ENCODE results near the gene PLEKHA1.

The PLEKHA1 gene

GRCh38 chr10:122462533-122463465 is 88.3 kb downstream of the PLEKHA1 start:
- DNase-seq = no peak

- no peak for DNase-seq
These were observed 89.2 kb downstream of the PLEKHA1 start for GRCh38 chr10:122463466-122464249.

GRCh38 chr10:122464250-122464510 is 89.7 kb downstream of the PLEKHA1 start:
- no peak for DNase-seq

- no peak for DNase-seq
These were observed 90.1 kb downstream of the PLEKHA1 start for GRCh38 chr10:122464586-122464985.

GRCh38 chr10:122465401-122466040 is 91.0 kb downstream of the PLEKHA1 start:
- DNase-seq = no peak

GRCh38 chr10:122466951-122467381 is 92.5 kb downstream of the PLEKHA1 start:
- no peak for DNase-seq

- DNase-seq = no peak
These were observed 93.2 kb downstream of the PLEKHA1 start for GRCh38 chr10:122467701-122468100.

- no peak for DNase-seq
These were observed 93.9 kb downstream of the PLEKHA1 start for GRCh38 chr10:122468307-122468925.

- DNase-seq = no peak
These were observed 94.6 kb downstream of the PLEKHA1 start for GRCh38 chr10:122468926-122469781.

- no peak for DNase-seq
These were observed 95.3 kb downstream of the PLEKHA1 start for GRCh38 chr10:122469848-122470247.

GRCh38 chr10:122471531-122472177 is 97.1 kb downstream of the PLEKHA1 start:
- no peak for DNase-seq

- no peak for DNase-seq
These were observed 98.6 kb downstream of the PLEKHA1 start for GRCh38 chr10:122473116-122473515.

GRCh38 chr10:122474131-122474818 is 99.8 kb downstream of the PLEKHA1 start:
- no peak for DNase-seq

GRCh38 chr10:122475100-122475499 is 100.6 kb downstream of the PLEKHA1 start:
- DNase-seq = no peak

- DNase-seq = no peak
These were observed 101.3 kb downstream of the PLEKHA1 start for GRCh38 chr10:122475591-122476332.

GRCh38 chr10:122476333-122476695 is 101.8 kb downstream of the PLEKHA1 start:
- no peak for DNase-seq

GRCh38 chr10:122477436-122477835 is 102.9 kb downstream of the PLEKHA1 start:
- DNase-seq = no peak

- no peak for DNase-seq
These were observed 104.5 kb downstream of the PLEKHA1 start for GRCh38 chr10:122478971-122479370.

- DNase-seq = no peak
These were observed 105.8 kb downstream of the PLEKHA1 start for GRCh38 chr10:122480146-122480833.
